Skeletal muscle cell (primary cell): ENCODE measurements around the gene PRAMEF20.

ENCODE experiments used
- DNase-seq: peaks from one replicate; pipeline ENCODE4 v3.0.0-alpha.2; 2010; ENCODE audit warnings: low read depth
- H3K4me3 ChIP-seq: 2 replicates; pipeline ENCODE4 v1.5.1; 2011; ENCODE audit warnings: low read depth, mild to moderate bottlenecking, control low read depth, low read length, moderate library complexity

PRAMEF20 gene

GRCh38 chr1:13456904-13457532 is 46.8 kb downstream of the PRAMEF20 start:
- DNase-seq, result no peak
- H3K4me3 ChIP-seq, result no peak overlapping the region

- H3K4me3 ChIP-seq, result no peak overlapping the region
- no peak for DNase-seq
These were observed 51.7 kb downstream of the PRAMEF20 start for GRCh38 chr1:13461977-13462376.

- no peak for DNase-seq
- H3K4me3 ChIP-seq, result no peak overlapping the region
These were observed 52.4 kb downstream of the PRAMEF20 start for GRCh38 chr1:13462682-13463081.

GRCh38 chr1:13465515-13465914 is 55.3 kb downstream of the PRAMEF20 start:
- DNase-seq, result no peak
- H3K4me3 ChIP-seq, result no peak overlapping the region

- no peak overlapping the region for H3K4me3 ChIP-seq
These were observed 59.1 kb downstream of the PRAMEF20 start for GRCh38 chr1:13469343-13469742.

More at GRCh38 chr1:13469343-13469742, 59.1 kb downstream of the PRAMEF20 start:
- no peak for DNase-seq
